ENCODE results near the gene ACP1.

ACP1 gene

GRCh38 chr2:287471-287885 is 22.7 kb downstream of the ACP1 start:
- Histone ChIP-seq H3K27ac (no peak overlapping the region), H3K4me1 (ENCODE audit: low read depth, poor library complexity, severe bottlenecking) (no peaks in the 10 kb centered on the region), H3K4me3 (IDR thresholded peaks at IDR 0.05; ENCODE audit: insufficient read depth, low read depth, low read length) (no peak overlapping the region), H3K9ac (no peak overlapping the region), H4K20me1 (ENCODE audit: insufficient read depth) (no peaks in the 10 kb centered on the region), H2AFZ (ENCODE audit: low read depth) (no peak overlapping the region), H3K27me3 (ENCODE audit: insufficient read depth, low read depth) (no peaks in the 10 kb centered on the region), H3K36me3 (ENCODE audit: insufficient read depth) (no peaks in the 10 kb centered on the region), H3K4me2 (no peak overlapping the region), H3K79me2 (ENCODE audit: insufficient read depth, low read depth) (no peaks in the 10 kb centered on the region)
- TF ChIP-seq CTCF (conservative IDR thresholded peaks at IDR 0.05; ENCODE audit: low read depth, low read length), result no peak

- H3K4me3 ChIP-seq (IDR thresholded peaks at IDR 0.05; ENCODE audit: insufficient read depth, low read depth, low read length), result no peak within 1 kb of the TSS
- no peaks in the 10 kb centered on the region for H3K36me3 ChIP-seq (ENCODE audit: insufficient read depth)
- no peaks in the 10 kb centered on the region for H4K20me1 ChIP-seq (ENCODE audit: insufficient read depth)
- no peaks in the 10 kb centered on the region for H3K27me3 ChIP-seq (ENCODE audit: insufficient read depth, low read depth)
- TF ChIP-seq CTCF (conservative IDR thresholded peaks at IDR 0.05; ENCODE audit: low read depth, low read length), result no peak
- no peaks in the 10 kb centered on the region for H3K4me1 ChIP-seq (ENCODE audit: low read depth, poor library complexity, severe bottlenecking)
- no peaks in the 10 kb centered on the region for H3K79me2 ChIP-seq (ENCODE audit: insufficient read depth, low read depth)
- H3K4me2 ChIP-seq, result no peak within 1 kb of the TSS
- no peak within 1 kb of the TSS for H2AFZ ChIP-seq (ENCODE audit: low read depth)
- H3K9ac ChIP-seq, result no peak within 1 kb of the TSS
- H3K27ac ChIP-seq, result no peak within 1 kb of the TSS
Observed at GRCh38 chr2:287911-288757, 23.4 kb downstream of the ACP1 start, which contains the start of gene ALKAL2. TSS of gene ALKAL2 (minus strand) at chr2:288091. CDS start at chr2:287835, 256 bp downstream.

- H3K27ac ChIP-seq, result no peak overlapping the region
- no peak for TF ChIP-seq CTCF (conservative IDR thresholded peaks at IDR 0.05; ENCODE audit: low read depth, low read length)
- H3K9ac ChIP-seq, result no peak overlapping the region
- no peak overlapping the region for H3K4me3 ChIP-seq (IDR thresholded peaks at IDR 0.05; ENCODE audit: insufficient read depth, low read depth, low read length)
- no peaks in the 10 kb centered on the region for H3K4me1 ChIP-seq (ENCODE audit: low read depth, poor library complexity, severe bottlenecking)
- no peak overlapping the region for H2AFZ ChIP-seq (ENCODE audit: low read depth)
- no peaks in the 10 kb centered on the region for H3K79me2 ChIP-seq (ENCODE audit: insufficient read depth, low read depth)
- no peaks in the 10 kb centered on the region for H3K36me3 ChIP-seq (ENCODE audit: insufficient read depth)
- H3K27me3 ChIP-seq (ENCODE audit: insufficient read depth, low read depth), result no peaks in the 10 kb centered on the region
- H4K20me1 ChIP-seq (ENCODE audit: insufficient read depth), result no peaks in the 10 kb centered on the region
- H3K4me2 ChIP-seq, result no peak overlapping the region
Observed at GRCh38 chr2:288758-289361, 24.1 kb downstream of the ACP1 start.

- no peak overlapping the region for H3K4me3 ChIP-seq (IDR thresholded peaks at IDR 0.05; ENCODE audit: insufficient read depth, low read depth, low read length)
Observed at GRCh38 chr2:289362-290089, 24.8 kb downstream of the ACP1 start.

More at GRCh38 chr2:289362-290089, 24.8 kb downstream of the ACP1 start:
- H2AFZ ChIP-seq (ENCODE audit: low read depth), result no peak overlapping the region; the same call in 1 of the 2 replicates
- no peak overlapping the region for H3K9ac ChIP-seq
- TF ChIP-seq CTCF (conservative IDR thresholded peaks at IDR 0.05; ENCODE audit: low read depth, low read length), result no peak
- H3K27me3 ChIP-seq (ENCODE audit: insufficient read depth, low read depth), result no peaks in the 10 kb centered on the region
- H3K79me2 ChIP-seq (ENCODE audit: insufficient read depth, low read depth), result no peaks in the 10 kb centered on the region
- no peaks in the 10 kb centered on the region for H3K36me3 ChIP-seq (ENCODE audit: insufficient read depth)
- H3K27ac ChIP-seq, result no peak overlapping the region
- H3K4me1 ChIP-seq (ENCODE audit: low read depth, poor library complexity, severe bottlenecking), result no peaks in the 10 kb centered on the region
- H4K20me1 ChIP-seq (ENCODE audit: insufficient read depth), result no peaks in the 10 kb centered on the region
- H3K4me2 ChIP-seq, result no peak overlapping the region

Measured in KMS-11 (cell line).